OCI-LY1 (cell line): ENCODE results near the gene CHPF.

Experiments used
- H2AFZ ChIP-seq: fragments of 200-600 bp; sonication (generic), shearing (Covaris generic); 2 replicates; pipeline ENCODE4 v1.6.0; 2014; ENCODE audit warnings: antibody characterized with exemption, mild to moderate bottlenecking, low read length
- H3F3A ChIP-seq: fragments of 200-600 bp; sonication (generic), shearing (Covaris generic); 2 replicates; pipeline ENCODE4 v1.6.0; 2014; ENCODE audit warnings: mild to moderate bottlenecking, antibody characterized with exemption, low read length, moderate library complexity; ENCODE audit not compliant: insufficient read depth
- H3K27ac ChIP-seq: fragments of 200-600 bp; sonication (generic); 2 replicates; pipeline ENCODE4 v1.5.1; 2014; ENCODE audit warnings: low read length, mixed run types, mild to moderate bottlenecking, low read depth; ENCODE audit not compliant: poor library complexity, severe bottlenecking
- H3K27me3 ChIP-seq: fragments of 200-600 bp; sonication (generic); 2 replicates; pipeline ENCODE4 v1.6.0; 2014; ENCODE audit warnings: antibody characterized with exemption, mild to moderate bottlenecking, low read length, moderate library complexity; ENCODE audit not compliant: insufficient read depth
- H3K36me3 ChIP-seq: fragments of 200-600 bp; sonication (generic); 2 replicates; pipeline ENCODE4 v1.6.1; 2014; ENCODE audit warnings: mild to moderate bottlenecking, antibody characterized with exemption, low read length, moderate library complexity, mixed read lengths; ENCODE audit not compliant: insufficient read depth
- H3K4me1 ChIP-seq: fragments of 200-600 bp; sonication (generic); 2 replicates; pipeline ENCODE4 v1.5.1; 2014; ENCODE audit warnings: mild to moderate bottlenecking, low read length, moderate library complexity; ENCODE audit not compliant: insufficient read depth, severe bottlenecking
- H3K4me2 ChIP-seq: fragments of 200-600 bp; sonication (generic), shearing (Covaris generic); 2 replicates; pipeline ENCODE4 v1.6.1; 2014; ENCODE audit warnings: low read length
- H3K4me3 ChIP-seq: fragments of 200-600 bp; sonication (generic); 2 replicates; pipeline ENCODE4 v1.5.1; 2014; ENCODE audit warnings: low read length, low read depth, mild to moderate bottlenecking, mixed read lengths; ENCODE audit not compliant: poor library complexity, severe bottlenecking
- H3K79me2 ChIP-seq: fragments of 200-600 bp; shearing (Covaris generic); 2 replicates; pipeline ENCODE4 v1.6.1; 2016; ENCODE audit warnings: mixed run types, low read length, mixed read lengths; ENCODE audit not compliant: insufficient read depth
- H3K9ac ChIP-seq: fragments of 200-600 bp; sonication (generic), shearing (Covaris generic); 2 replicates; pipeline ENCODE4 v1.6.1; 2014; ENCODE audit warnings: mild to moderate bottlenecking, low read length, mixed read lengths
- H3K9me2 ChIP-seq: fragments of 200-600 bp; sonication (generic), shearing (Covaris generic); 2 replicates; pipeline ENCODE4 v1.6.1; 2014; ENCODE audit warnings: low read depth, mild to moderate bottlenecking, low read length, mixed read lengths
- H3K9me3 ChIP-seq: fragments of 200-600 bp; shearing (Covaris generic); 2 replicates; pipeline ENCODE4 v1.6.1; 2014; ENCODE audit warnings: low read length, mixed read lengths
- H4K20me1 ChIP-seq: fragments of 200-600 bp; sonication (generic), shearing (Covaris generic); 2 replicates; pipeline ENCODE4 v1.6.0; 2016; ENCODE audit warnings: mild to moderate bottlenecking, low read length; ENCODE audit not compliant: insufficient read depth
- EZH2 ChIP-seq: fragments of 200-600 bp; sonication (generic), shearing (Covaris generic); IDR thresholded peaks from 2 replicates; pipeline ENCODE4 v1.8.0; 2017; ENCODE audit warnings: borderline replicate concordance, mixed run types, mild to moderate bottlenecking, antibody characterized with exemption, low read length, moderate library complexity, mixed read lengths
- TF ChIP-seq, protein P1 (sequence below): fragments of 200-600 bp; sonication (generic), shearing (Covaris generic); IDR thresholded peaks from 2 replicates; pipeline ENCODE4 v1.5.1; 2017; ENCODE audit warnings: mild to moderate bottlenecking, antibody characterized with exemption, low read length, moderate library complexity, mixed read lengths

CHPF gene

DNA sequence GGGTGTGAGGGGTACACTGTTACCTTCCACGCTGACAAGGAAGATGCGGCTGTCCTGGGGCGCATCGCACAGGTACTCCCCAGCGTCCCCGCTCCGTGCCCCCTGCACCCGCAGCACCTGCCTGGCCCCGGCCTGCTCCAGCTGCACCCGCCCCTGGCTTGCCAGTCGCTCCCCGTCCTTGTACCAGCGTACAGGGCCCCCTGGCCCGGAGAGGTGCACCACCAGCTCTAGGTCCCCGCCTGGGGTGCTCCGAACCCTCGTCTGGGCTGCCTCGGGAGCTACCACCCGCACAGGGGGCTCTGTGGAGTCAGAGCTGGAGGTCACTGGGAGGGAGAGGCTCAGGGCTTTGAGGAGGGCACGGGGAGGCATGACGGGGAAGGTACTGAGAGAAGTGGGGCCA lies 13.7 kb upstream of the CHPF start:
- Histone ChIP-seq H4K20me1 (no peaks in the 10 kb centered on the region), H3K79me2 (no peaks in the 10 kb centered on the region), H3K27ac (no peak overlapping the region), H3F3A (no peaks in the 10 kb centered on the region), H3K4me3 (no peak overlapping the region), H3K9me2 (no peaks in the 10 kb centered on the region), H3K9ac (no peak overlapping the region), H2AFZ (no peak overlapping the region), H3K4me1 (no peaks in the 10 kb centered on the region), H3K9me3 (no peaks in the 10 kb centered on the region), H3K27me3 (0 out of 2 replicates have a peak, but pooled peaks cover 4% of the 10 kb centered on the region), H3K36me3 (no peaks in the 10 kb centered on the region), H3K4me2 (no peak overlapping the region)
- TF ChIP-seq, protein P1, sequence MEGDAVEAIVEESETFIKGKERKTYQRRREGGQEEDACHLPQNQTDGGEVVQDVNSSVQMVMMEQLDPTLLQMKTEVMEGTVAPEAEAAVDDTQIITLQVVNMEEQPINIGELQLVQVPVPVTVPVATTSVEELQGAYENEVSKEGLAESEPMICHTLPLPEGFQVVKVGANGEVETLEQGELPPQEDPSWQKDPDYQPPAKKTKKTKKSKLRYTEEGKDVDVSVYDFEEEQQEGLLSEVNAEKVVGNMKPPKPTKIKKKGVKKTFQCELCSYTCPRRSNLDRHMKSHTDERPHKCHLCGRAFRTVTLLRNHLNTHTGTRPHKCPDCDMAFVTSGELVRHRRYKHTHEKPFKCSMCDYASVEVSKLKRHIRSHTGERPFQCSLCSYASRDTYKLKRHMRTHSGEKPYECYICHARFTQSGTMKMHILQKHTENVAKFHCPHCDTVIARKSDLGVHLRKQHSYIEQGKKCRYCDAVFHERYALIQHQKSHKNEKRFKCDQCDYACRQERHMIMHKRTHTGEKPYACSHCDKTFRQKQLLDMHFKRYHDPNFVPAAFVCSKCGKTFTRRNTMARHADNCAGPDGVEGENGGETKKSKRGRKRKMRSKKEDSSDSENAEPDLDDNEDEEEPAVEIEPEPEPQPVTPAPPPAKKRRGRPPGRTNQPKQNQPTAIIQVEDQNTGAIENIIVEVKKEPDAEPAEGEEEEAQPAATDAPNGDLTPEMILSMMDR: no peak
- no peak for TF ChIP-seq EZH2

DNA sequence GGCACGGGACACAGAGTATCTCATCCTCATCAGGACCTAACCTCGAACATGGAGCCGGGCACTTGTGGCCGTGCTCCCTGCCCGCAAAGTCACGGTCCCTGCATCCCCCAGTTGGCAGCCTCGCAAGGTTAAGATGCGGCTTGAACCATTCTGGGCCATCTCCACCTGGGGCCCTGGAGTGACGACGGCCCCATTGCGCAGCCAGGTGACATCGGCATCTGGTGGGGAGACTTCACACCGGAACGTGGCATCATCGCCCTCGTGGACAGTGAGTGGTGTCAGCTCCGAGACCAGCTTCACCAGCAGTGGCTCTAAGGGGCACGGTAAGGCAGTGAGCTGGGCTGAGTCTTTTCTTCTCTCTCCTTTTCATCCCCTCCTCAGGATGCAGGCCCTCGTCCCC lies 12.8 kb upstream of the CHPF start:
- H3K36me3 ChIP-seq: no peaks in the 10 kb centered on the region
- H3F3A ChIP-seq: no peaks in the 10 kb centered on the region
- no peak overlapping the region for H3K4me2 ChIP-seq
- H2AFZ ChIP-seq: no peak overlapping the region
- TF ChIP-seq EZH2: no peak
- TF ChIP-seq, protein P1: no peak
- no peaks in the 10 kb centered on the region for H3K9me3 ChIP-seq
- H3K9me2 ChIP-seq: no peaks in the 10 kb centered on the region
- H3K79me2 ChIP-seq: no peaks in the 10 kb centered on the region
- H4K20me1 ChIP-seq: no peaks in the 10 kb centered on the region
- no peak overlapping the region for H3K4me3 ChIP-seq
- no peak overlapping the region for H3K27ac ChIP-seq
- H3K4me1 ChIP-seq: no peaks in the 10 kb centered on the region
- H3K27me3 ChIP-seq: 0 out of 2 replicates have a peak, but pooled peaks cover 4% of the 10 kb centered on the region
- H3K9ac ChIP-seq: no peak overlapping the region

DNA sequence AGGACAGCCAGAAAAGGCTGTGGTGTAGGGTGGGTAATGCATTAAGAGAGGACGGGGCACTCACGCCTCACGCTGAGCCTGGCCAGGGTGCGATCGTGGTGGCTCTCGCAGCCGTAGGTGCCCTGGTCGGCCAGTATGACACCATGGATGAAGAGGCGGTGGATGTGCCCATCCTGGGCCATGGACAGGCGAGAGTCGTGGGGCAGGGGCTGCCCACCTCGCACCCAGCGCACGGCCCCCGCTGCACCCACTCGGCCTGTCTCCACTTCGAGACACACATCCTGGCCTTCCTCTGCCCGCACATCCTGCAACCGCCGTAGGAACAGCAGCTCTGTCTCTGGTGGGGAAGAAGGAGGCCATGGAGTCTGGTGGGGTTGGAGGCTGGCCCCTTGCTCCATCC lies 12.3 kb upstream of the CHPF start:
- no peaks in the 10 kb centered on the region for H3K9me3 ChIP-seq
- H3K27me3 ChIP-seq: 0 out of 2 replicates have a peak, but pooled peaks cover 4% of the 10 kb centered on the region
- no peaks in the 10 kb centered on the region for H4K20me1 ChIP-seq
- TF ChIP-seq, protein P1: no peak
- TF ChIP-seq EZH2: no peak
- no peak overlapping the region for H3K27ac ChIP-seq
- H3K4me1 ChIP-seq: no peaks in the 10 kb centered on the region
- no peaks in the 10 kb centered on the region for H3K9me2 ChIP-seq
- H2AFZ ChIP-seq: no peak overlapping the region
- H3K4me3 ChIP-seq: no peak overlapping the region
- no peak overlapping the region for H3K4me2 ChIP-seq
- H3K9ac ChIP-seq: no peak overlapping the region
- no peaks in the 10 kb centered on the region for H3K79me2 ChIP-seq
- H3K36me3 ChIP-seq: no peaks in the 10 kb centered on the region
- H3F3A ChIP-seq: no peaks in the 10 kb centered on the region
